Mucosa of stomach (tissue), 1 donor: ENCODE measurements around the gene TSHB.

ENCODE experiments used
- H3K27me3 ChIP-seq: one replicate; pipeline ENCODE4 v1.7.0; 2013; ENCODE audit warnings: mild to moderate bottlenecking, low read length; ENCODE audit not compliant: control insufficient read depth, insufficient read depth
- H3K36me3 ChIP-seq: one replicate; pipeline ENCODE4 v1.7.0; 2013; ENCODE audit warnings: low read length; ENCODE audit not compliant: control insufficient read depth, insufficient read depth
- H3K4me1 ChIP-seq: one replicate; pipeline ENCODE4 v1.7.0; 2013; ENCODE audit warnings: mild to moderate bottlenecking, low read length; ENCODE audit not compliant: control insufficient read depth, insufficient read depth
- H3K4me3 ChIP-seq: one replicate; pipeline ENCODE4 v1.7.0; 2013; ENCODE audit warnings: low read length
- H3K9ac ChIP-seq: one replicate; pipeline ENCODE4 v1.7.0; 2013; ENCODE audit warnings: mild to moderate bottlenecking, low read length, moderate library complexity
- H3K9me3 ChIP-seq: one replicate; pipeline ENCODE4 v1.7.0; 2013; ENCODE audit warnings: mild to moderate bottlenecking, low read length, moderate library complexity; ENCODE audit not compliant: control insufficient read depth
- donor health status: Pancreatic carcinoma.

The TSHB gene

DNA sequence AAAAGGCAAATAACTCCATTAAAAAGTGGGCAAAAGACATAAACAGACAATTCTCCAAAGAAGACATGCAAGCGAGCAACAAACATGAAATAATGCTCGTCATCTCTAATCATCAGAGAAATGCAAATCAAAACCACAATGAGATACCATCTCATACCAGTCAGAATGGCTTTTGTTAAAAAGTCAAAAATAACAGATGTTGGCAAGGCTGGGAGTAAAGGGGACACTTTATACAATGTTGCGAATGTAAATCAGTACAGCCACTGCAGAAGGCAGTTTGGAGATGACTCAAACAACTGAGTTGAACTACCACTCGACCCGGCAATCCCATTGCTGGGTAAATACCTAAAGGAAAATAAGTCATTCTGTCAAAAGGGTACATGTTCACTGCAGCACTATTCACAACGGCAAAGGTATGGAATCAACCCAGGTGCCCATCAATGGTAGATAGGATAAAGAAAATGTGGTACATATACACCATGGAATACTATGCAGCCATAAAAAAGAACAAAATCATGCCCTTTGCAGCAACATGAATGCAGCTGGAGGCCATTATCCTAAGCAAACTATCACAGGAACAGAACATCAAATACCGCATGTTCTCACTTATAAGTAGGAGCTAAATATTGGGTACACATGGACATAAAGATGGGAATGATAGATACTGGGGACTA, 33.7 kb downstream of the TSHB start:
- Histone ChIP-seq H3K9ac (no peak overlapping the region), H3K27me3 (no peaks in the 10 kb centered on the region), H3K9me3 (no peaks in the 10 kb centered on the region), H3K4me3 (no peak overlapping the region), H3K36me3 (no peaks in the 10 kb centered on the region), H3K4me1 (peaks cover 17% of the 10 kb centered on the region)

DNA sequence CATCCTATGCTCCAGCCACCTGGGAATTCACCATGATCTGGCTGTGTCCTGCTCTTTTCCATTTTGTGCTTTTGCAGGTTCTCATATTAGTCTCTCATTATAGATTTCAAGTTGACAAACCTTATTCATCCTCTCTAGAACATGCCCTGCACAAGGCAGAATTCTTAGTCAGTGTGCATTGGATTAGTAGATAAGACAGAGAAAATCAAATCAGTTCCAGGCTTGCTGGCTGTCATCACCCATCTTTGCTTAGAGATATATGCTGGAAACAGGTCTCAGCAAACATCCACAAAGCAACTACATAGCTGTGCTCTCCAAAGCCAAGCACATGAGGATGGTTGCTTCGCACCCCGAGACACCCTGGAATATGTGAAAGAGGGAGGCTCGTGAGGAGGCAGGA, 34.8 kb downstream of the TSHB start:
- Histone ChIP-seq H3K27me3 (no peaks in the 10 kb centered on the region), H3K9ac (no peak overlapping the region), H3K4me3 (no peak overlapping the region), H3K4me1 (peaks cover 19% of the 10 kb centered on the region), H3K36me3 (no peaks in the 10 kb centered on the region), H3K9me3 (no peaks in the 10 kb centered on the region)

DNA sequence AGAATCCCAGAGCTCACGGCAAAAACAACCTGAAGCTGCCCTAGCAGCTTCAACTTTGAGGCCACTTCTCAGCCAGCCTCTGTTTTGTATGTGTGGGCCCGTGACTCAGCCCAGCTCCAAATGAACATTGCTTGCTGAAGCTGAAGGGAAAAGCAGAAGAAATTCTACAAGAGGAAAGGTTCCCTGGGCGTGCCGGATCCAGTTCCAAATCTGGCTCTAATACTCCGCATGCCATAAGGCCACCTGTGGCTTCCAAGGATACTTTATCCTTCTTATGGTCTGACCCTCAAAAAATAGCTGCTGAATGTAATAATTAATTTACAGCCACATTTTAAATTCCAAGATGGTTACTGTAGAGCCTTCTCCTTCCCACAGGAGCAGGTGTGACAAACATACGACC, 35.4 kb downstream of the TSHB start:
- no peaks in the 10 kb centered on the region for H3K36me3 ChIP-seq
- no peaks in the 10 kb centered on the region for H3K27me3 ChIP-seq
- peaks cover 25% of the 10 kb centered on the region for H3K4me1 ChIP-seq
- H3K9me3 ChIP-seq = no peaks in the 10 kb centered on the region
- no peak overlapping the region for H3K4me3 ChIP-seq
- H3K9ac ChIP-seq = no peak overlapping the region

DNA sequence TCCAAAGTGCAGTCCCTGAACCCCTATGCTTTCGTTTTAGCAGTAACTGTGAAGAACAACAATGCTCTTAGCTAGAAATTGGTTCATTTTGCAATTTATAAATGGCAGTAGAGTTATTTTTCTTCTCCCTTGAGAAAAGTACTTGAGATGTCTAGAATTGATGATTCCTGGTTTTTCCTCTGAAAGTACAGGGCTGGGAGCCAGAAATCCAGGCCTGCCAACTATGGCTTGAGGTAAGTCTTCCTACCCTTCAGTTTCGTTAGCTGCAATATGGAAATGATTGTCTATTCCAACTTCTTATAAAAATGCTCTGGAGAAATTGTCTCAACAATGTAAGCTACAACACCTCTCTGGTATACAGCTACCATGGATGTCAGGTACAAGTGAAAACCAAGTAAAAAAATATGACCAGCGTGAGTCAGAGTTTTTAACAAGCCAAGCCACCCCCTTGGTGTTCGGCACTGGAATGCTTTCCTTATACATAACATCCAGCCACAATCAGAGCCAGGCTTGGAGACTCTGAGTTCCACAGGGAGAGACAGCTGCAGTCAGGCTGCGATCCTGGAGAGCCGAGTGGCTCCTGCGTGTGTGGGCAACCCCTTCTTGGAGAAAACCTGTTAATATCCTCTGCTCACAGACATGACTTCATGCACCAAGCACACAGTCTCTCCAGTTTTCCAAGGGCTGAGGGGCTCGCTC, 37.7 kb downstream of the TSHB start:
- no peaks in the 10 kb centered on the region for H3K36me3 ChIP-seq
- no peaks in the 10 kb centered on the region for H3K9me3 ChIP-seq
- H3K4me1 ChIP-seq = peaks cover 25% of the 10 kb centered on the region
- H3K9ac ChIP-seq = no peak overlapping the region
- H3K4me3 ChIP-seq = no peak overlapping the region
- H3K27me3 ChIP-seq = no peaks in the 10 kb centered on the region

DNA sequence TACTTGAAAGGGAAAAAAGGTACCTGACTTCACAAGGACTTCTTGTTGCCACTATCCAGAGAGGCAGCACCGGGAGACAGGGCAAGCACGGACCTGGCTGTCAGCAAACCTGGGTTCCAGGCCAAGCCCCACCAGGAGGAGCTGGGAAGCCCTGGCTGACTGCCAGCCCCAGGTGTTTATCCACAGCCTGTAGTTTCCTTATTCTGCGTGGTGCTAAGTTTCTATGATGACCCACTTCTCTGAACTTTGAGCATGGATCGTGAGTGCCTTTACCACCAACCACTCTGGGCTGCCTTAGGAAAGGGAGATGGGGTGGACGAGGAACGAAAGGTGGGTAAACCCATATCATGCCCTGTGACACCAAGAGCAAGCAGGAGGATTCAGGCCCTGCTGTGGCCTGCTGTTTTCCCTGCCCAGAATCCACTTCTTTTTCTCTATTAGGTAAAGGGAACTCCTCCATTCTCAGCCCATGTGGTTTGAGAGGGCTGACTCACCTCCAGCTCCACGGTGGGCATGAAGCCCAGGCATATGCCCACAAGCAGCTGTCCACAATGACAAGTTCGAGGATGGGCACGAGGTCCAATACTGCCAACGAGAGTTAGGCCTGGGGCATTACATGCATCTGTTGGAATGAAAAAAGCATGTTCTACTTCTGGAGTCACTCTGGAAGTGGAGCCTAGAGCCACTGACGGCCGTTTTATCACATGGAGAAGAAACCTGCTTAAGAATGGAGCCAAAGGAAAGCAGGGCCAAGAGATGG, 39.4 kb downstream of the TSHB start:
- peaks cover 27% of the 10 kb centered on the region for H3K4me1 ChIP-seq
- no peaks in the 10 kb centered on the region for H3K27me3 ChIP-seq
- H3K9ac ChIP-seq = no peak overlapping the region
- H3K36me3 ChIP-seq = no peaks in the 10 kb centered on the region
- H3K9me3 ChIP-seq = no peaks in the 10 kb centered on the region
- no peak overlapping the region for H3K4me3 ChIP-seq

DNA sequence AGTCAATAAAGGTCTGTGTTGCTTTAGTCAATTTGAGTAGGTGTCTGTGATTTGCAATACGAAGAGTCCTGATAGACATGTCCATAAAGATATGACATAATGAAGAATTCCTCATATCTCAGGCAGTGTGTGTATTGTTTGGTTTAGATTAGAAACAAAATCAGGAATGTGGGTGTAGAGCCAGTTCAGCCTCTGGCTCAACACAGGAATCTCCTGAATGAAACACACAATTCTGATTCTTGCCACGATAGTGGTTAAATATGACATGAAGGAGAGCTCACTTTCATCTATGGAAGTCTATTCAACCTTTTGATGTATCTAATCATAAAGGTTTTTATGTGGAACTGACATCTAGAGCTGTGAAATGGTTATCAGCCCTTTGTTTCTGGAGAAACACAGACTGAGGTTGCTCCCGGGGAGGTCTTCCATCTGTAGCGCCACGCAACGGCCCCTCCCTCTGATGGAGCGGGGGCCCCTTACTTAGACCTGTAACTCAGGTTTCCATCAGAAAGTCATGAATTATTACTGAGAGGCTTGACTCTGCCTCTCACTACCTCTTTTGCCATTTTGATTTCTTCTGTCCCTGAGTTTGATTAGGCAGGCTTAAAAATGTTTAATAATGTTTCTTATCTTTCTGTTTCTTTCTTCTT, 40.2 kb downstream of the TSHB start:
- Histone ChIP-seq H3K4me3 (no peak overlapping the region), H3K9ac (no peak overlapping the region), H3K27me3 (no peaks in the 10 kb centered on the region), H3K9me3 (no peaks in the 10 kb centered on the region), H3K4me1 (peaks cover 27% of the 10 kb centered on the region), H3K36me3 (no peaks in the 10 kb centered on the region)

DNA sequence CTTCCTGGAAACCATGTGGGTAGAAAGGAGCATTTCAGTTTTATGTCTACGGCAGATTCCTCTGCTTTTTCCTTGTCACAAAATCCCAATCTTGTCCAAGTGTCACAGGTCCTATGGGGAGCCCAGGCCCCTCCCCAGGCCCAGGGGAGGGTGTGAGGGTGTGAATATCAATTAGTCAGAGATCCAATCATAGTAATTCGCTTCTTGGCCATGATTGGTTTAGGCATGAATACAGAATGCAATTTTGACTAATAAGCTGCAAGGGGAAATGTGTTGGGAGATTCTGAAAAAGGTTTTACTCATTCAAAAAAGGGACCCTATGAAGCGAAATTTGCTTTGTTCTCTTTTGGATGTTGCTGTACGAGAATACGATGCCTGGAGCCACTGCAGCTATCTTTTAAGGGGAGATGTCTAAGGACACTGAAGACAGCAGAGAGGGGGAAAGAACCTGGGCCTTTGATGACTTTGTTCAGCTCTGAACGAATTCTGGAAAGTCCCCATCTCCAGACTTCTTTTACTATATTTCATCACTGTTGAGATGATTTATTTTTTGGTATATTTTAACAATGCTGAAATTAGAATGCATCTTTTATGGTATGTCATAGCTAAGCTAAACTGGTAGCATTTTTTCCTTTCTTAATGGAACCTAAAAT, 41.5 kb downstream of the TSHB start:
- peaks cover 27% of the 10 kb centered on the region for H3K4me1 ChIP-seq
- no peak overlapping the region for H3K9ac ChIP-seq

DNA sequence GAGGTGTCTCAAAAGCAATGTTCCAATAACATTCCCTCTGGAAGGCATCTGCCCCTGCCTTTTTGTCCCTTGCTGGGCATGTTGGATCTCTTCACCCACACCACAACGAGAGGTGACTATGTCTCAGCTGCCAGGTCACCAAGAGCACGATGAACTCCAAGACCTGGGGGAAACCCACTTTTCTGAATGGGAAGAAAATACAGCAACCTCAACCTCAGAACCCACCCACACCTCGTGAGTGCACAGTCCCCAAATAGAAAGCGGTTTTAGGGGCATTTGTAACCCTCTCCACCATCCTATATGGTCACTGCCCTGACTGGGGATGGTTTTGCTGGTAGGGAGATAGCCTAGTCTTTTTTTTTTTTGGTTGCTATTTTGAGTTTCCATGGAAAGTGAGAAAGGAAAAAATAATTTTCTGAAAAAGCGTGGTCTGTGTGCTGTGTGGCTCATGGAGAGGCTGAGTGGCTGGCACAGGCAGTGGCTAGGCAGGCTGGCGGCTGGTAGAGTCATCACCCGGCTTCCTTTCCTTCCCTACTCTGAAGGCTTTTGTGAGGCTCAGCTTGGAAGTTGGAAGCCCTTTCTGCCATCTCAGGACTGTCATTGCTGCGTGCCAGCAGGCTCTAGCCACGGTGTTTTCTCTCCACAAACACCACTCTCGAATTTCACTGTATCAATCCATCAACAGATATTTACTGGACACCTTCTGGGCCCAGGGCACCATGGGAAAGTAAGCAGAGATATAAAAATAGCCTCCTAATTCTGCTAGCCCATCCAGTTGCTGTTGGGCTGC, 43.9 kb downstream of the TSHB start:
- no peaks in the 10 kb centered on the region for H3K36me3 ChIP-seq
- H3K27me3 ChIP-seq = peaks cover 4% of the 10 kb centered on the region
- peaks cover 20% of the 10 kb centered on the region for H3K4me1 ChIP-seq
- no peak overlapping the region for H3K4me3 ChIP-seq
- H3K9ac ChIP-seq = no peak overlapping the region
- H3K9me3 ChIP-seq = no peaks in the 10 kb centered on the region

More for the DNA sequence above, 41.5 kb downstream of the TSHB start:
- Histone ChIP-seq H3K27me3 (peaks cover 4% of the 10 kb centered on the region), H3K9me3 (no peaks in the 10 kb centered on the region), H3K4me3 (no peak overlapping the region), H3K36me3 (no peaks in the 10 kb centered on the region)

DNA sequence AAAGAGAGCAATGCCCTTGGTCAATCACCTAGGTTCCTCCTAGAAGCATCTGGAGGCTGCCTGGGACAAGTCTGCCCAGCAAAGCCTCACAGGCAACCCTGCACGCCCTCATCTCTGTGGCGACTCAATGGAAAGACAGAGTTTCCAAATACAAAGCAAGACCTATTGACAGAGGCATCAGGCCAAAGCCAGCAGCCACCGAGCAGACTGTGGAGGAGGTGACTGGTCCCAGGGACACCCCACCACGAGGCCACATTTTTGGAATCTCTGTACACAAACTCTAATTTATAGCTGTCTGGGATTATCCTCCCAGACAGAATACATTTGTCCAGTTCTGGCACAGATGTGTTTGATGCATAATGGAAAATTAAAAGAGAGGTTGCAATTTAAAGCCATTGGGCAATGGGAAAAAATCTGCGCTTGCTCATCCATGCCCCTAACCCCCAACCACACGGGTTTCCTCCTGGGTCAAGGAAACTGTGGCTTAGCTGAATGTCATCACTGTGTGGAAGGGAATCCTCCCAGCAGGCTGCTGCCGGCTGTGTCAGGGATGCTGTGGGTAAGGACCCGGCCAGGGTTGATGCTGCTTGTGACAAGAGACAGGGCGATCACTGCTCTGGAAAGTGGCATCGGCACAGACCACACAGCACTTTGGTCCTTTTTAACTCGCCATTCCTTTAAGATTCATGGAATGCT, 45.4 kb downstream of the TSHB start:
- H3K4me1 ChIP-seq = peaks cover 13% of the 10 kb centered on the region
- no peak overlapping the region for H3K4me3 ChIP-seq
- H3K36me3 ChIP-seq = no peaks in the 10 kb centered on the region
- peaks cover 4% of the 10 kb centered on the region for H3K27me3 ChIP-seq
- no peaks in the 10 kb centered on the region for H3K9me3 ChIP-seq
- H3K9ac ChIP-seq = no peak overlapping the region

DNA sequence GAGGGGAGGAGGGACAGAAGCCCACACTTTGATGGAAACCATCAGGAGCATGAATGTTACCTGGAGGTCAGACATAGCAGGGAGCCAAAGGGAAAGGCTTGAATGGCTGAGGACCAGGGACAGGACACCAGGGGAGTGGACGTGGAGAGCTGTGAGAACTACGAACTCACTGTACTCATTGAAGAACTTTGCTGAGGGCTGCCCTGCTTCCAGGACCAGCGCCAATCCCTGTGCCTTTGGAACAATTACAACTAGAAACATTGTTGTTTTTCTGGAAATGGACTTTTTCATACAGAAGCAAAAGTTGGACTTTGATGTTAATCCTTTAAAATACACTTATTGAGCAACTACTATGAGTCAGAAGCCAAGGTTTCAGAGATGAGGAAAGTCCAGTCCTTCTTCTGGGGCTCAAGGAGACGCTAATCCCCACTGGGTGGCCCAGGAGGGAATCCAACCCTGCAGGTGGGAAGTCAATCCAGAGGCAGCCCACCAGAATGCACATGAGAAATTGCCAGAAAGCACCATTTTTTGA, 46.8 kb downstream of the TSHB start:
- H3K36me3 ChIP-seq = no peaks in the 10 kb centered on the region
- H3K4me1 ChIP-seq = peaks cover 8% of the 10 kb centered on the region
- H3K9me3 ChIP-seq = no peaks in the 10 kb centered on the region
- H3K9ac ChIP-seq = no peak overlapping the region
- no peak overlapping the region for H3K4me3 ChIP-seq
- H3K27me3 ChIP-seq = peaks cover 4% of the 10 kb centered on the region
